ENCODE measurements around the gene CEP78.
A peak's percentile ranks its signal among the peaks of the same experiment; 100 is the strongest.
"Not testable (repeated sequence)": the region's sequence is repeated elsewhere in the genome, so short reads cannot be mapped to it uniquely, and the experiment has no call there.

CEP78 gene

GRCh38 chr9:78236551-78236910, 656 bp downstream of the CEP78 start:
- FAIRE-seq = no peak

GRCh38 chr9:78238046-78239038, 2.5 kb downstream of the CEP78 start:
- no peak for FAIRE-seq

- no peak for FAIRE-seq
Observed at GRCh38 chr9:78239506-78239905, 3.6 kb downstream of the CEP78 start.

GRCh38 chr9:78242041-78242440, 6.2 kb downstream of the CEP78 start:
- no peak for FAIRE-seq

GRCh38 chr9:78243130-78243529, 7.3 kb downstream of the CEP78 start:
- no peak for FAIRE-seq

- no peak for FAIRE-seq
Observed at GRCh38 chr9:78245401-78245800, 9.5 kb downstream of the CEP78 start.

- FAIRE-seq = peak; percentile 18
Observed at GRCh38 chr9:78248635-78249034, 12.8 kb downstream of the CEP78 start.

GRCh38 chr9:78249542-78249941, 13.7 kb downstream of the CEP78 start:
- FAIRE-seq = no peak

- no peak for FAIRE-seq
Observed at GRCh38 chr9:78252616-78253015, 16.7 kb downstream of the CEP78 start.

GRCh38 chr9:78253285-78253684, 17.4 kb downstream of the CEP78 start:
- no peak for FAIRE-seq

GRCh38 chr9:78261403-78262001, 25.6 kb downstream of the CEP78 start:
- peak; percentile 79 for FAIRE-seq

- no peak for FAIRE-seq
Observed at GRCh38 chr9:78262655-78263054, 26.8 kb downstream of the CEP78 start.

GRCh38 chr9:78267889-78268288, 32.0 kb downstream of the CEP78 start:
- FAIRE-seq = no peak

GRCh38 chr9:78269784-78270183, 33.9 kb downstream of the CEP78 start:
- no peak for FAIRE-seq

GRCh38 chr9:78272307-78272706, 36.4 kb downstream of the CEP78 start:
- FAIRE-seq = no peak

GRCh38 chr9:78273761-78274160, 37.9 kb downstream of the CEP78 start:
- FAIRE-seq = no peak

GRCh38 chr9:78278177-78278777, 42.4 kb downstream of the CEP78 start:
- no peak for FAIRE-seq

- FAIRE-seq = no peak
Observed at GRCh38 chr9:78278801-78279200, 42.9 kb downstream of the CEP78 start.

GRCh38 chr9:78280982-78281668, 45.2 kb downstream of the CEP78 start:
- no peak for FAIRE-seq

GRCh38 chr9:78284181-78284580, 48.3 kb downstream of the CEP78 start:
- FAIRE-seq = not testable (repeated sequence)

GRCh38 chr9:78286125-78286524, 50.2 kb downstream of the CEP78 start:
- no peak for FAIRE-seq

GRCh38 chr9:78286946-78287388, 51.1 kb downstream of the CEP78 start:
- no peak for FAIRE-seq

Measured in colon (tissue), 2 donors.